T-helper 1 cell treated with Interleukin-12 subunit alpha and Interleukin-12 subunit beta and Interleukin-4 antibody, amounts not matched to agents 30 μg/mL and 1 μg/mL, for 36 hours (primary cell): ENCODE results near the gene CNN2.
A peak's percentile ranks its signal among the peaks of the same experiment; 100 is the strongest.
"Not testable (repeated sequence)": the region's sequence is repeated elsewhere in the genome, so short reads cannot be mapped to it uniquely, and the experiment has no call there.

Experiments used
- H3K27ac Mint-ChIP-seq: one replicate; pipeline ENCODE4 v1.8.0; 2021; ENCODE audit warnings: mild to moderate bottlenecking, mixed read lengths
- H3K27me3 Mint-ChIP-seq: one replicate; pipeline ENCODE4 v1.8.0; 2021; ENCODE audit warnings: low read depth, mixed read lengths
- H3K36me3 Mint-ChIP-seq: one replicate; pipeline ENCODE4 v1.8.0; 2021; ENCODE audit warnings: low read depth, mixed read lengths
- H3K4me1 Mint-ChIP-seq: one replicate; pipeline ENCODE4 v1.8.0; 2021; ENCODE audit warnings: low read depth, mixed read lengths
- H3K4me3 Mint-ChIP-seq: one replicate; pipeline ENCODE4 v1.8.0; 2021; ENCODE audit warnings: mild to moderate bottlenecking, moderate library complexity, mixed read lengths
- H3K9me3 Mint-ChIP-seq: one replicate; pipeline ENCODE4 v1.8.0; 2021; ENCODE audit warnings: mixed read lengths

The CNN2 gene

GRCh38 chr19:1019980-1020867 is 6.2 kb upstream of the CNN2 start:
- Mint-ChIP-seq H3K9me3 (no peaks in the 10 kb centered on the region), H3K4me1 (peaks cover 24% of the 10 kb centered on the region), H3K4me3 (peak overlapping the region; percentile 97), H3K36me3 (peaks cover 3% of the 10 kb centered on the region), H3K27me3 (no peaks in the 10 kb centered on the region), H3K27ac (peak overlapping the region; percentile 94)

- no peaks in the 10 kb centered on the region for H3K9me3 Mint-ChIP-seq
- H3K4me1 Mint-ChIP-seq = peaks cover 26% of the 10 kb centered on the region
- H3K27me3 Mint-ChIP-seq = no peaks in the 10 kb centered on the region
- peaks cover 3% of the 10 kb centered on the region for H3K36me3 Mint-ChIP-seq
- H3K4me3 Mint-ChIP-seq = peak within 1 kb of the TSS; percentile 97
- H3K27ac Mint-ChIP-seq = peak within 1 kb of the TSS; percentile 99
Measured at GRCh38 chr19:1020868-1021425, 5.5 kb upstream of the CNN2 start, which contains the start of gene TMEM259. Gene TMEM259, minus strand, starts transcription at chr19:1021123. Its CDS starts 127 bp downstream, at chr19:1020996.

- not testable (repeated sequence) for H3K9me3 Mint-ChIP-seq, H3K27ac Mint-ChIP-seq, H3K27me3 Mint-ChIP-seq, H3K4me3 Mint-ChIP-seq, H3K36me3 Mint-ChIP-seq
- H3K4me1 Mint-ChIP-seq = peaks cover 16% of the 10 kb centered on the region
Measured at GRCh38 chr19:1023883-1024188, 2.6 kb upstream of the CNN2 start.

- Mint-ChIP-seq H3K4me1 (peaks cover 15% of the 10 kb centered on the region), H3K27ac (peak overlapping the region; percentile 67), H3K4me3 (peak overlapping the region; percentile 54), H3K36me3 (peaks cover 11% of the 10 kb centered on the region)
- not testable (repeated sequence) for H3K27me3 Mint-ChIP-seq, H3K9me3 Mint-ChIP-seq
Measured at GRCh38 chr19:1025080-1025479, 1.3 kb upstream of the CNN2 start.

GRCh38 chr19:1026783-1027649 is 608 bp downstream of the CNN2 start:
- no peaks in the 10 kb centered on the region for H3K27me3 Mint-ChIP-seq
- H3K9me3 Mint-ChIP-seq = no peaks in the 10 kb centered on the region
- peak overlapping the region; percentile 95 for H3K4me3 Mint-ChIP-seq
- peaks cover 17% of the 10 kb centered on the region for H3K4me1 Mint-ChIP-seq
- peaks cover 18% of the 10 kb centered on the region for H3K36me3 Mint-ChIP-seq
- peak overlapping the region; percentile 87 for H3K27ac Mint-ChIP-seq

GRCh38 chr19:1027650-1028061 is 1.2 kb downstream of the CNN2 start:
- Mint-ChIP-seq H3K9me3 (no peaks in the 10 kb centered on the region), H3K4me3 (peak overlapping the region; percentile 95), H3K36me3 (peaks cover 24% of the 10 kb centered on the region), H3K27me3 (no peaks in the 10 kb centered on the region), H3K4me1 (peaks cover 23% of the 10 kb centered on the region), H3K27ac (peak overlapping the region; percentile 65)

- H3K9me3 Mint-ChIP-seq = no peaks in the 10 kb centered on the region
- H3K4me1 Mint-ChIP-seq = peaks cover 26% of the 10 kb centered on the region
- no peaks in the 10 kb centered on the region for H3K27me3 Mint-ChIP-seq
- H3K36me3 Mint-ChIP-seq = peaks cover 29% of the 10 kb centered on the region
- H3K27ac Mint-ChIP-seq = peak overlapping the region; percentile 65
- peak overlapping the region; percentile 85 for H3K4me3 Mint-ChIP-seq
Measured at GRCh38 chr19:1028062-1028926, 1.9 kb downstream of the CNN2 start.

- peaks cover 42% of the 10 kb centered on the region for H3K36me3 Mint-ChIP-seq
- H3K4me1 Mint-ChIP-seq = peaks cover 36% of the 10 kb centered on the region
- no peaks in the 10 kb centered on the region for H3K9me3 Mint-ChIP-seq
- no peak overlapping the region for H3K27ac Mint-ChIP-seq
- H3K4me3 Mint-ChIP-seq = no peak overlapping the region
- no peaks in the 10 kb centered on the region for H3K27me3 Mint-ChIP-seq
Measured at GRCh38 chr19:1032264-1032867, 6.0 kb downstream of the CNN2 start.

GRCh38 chr19:1035998-1036621 is 9.7 kb downstream of the CNN2 start:
- no peak overlapping the region for H3K4me3 Mint-ChIP-seq
- no peaks in the 10 kb centered on the region for H3K27me3 Mint-ChIP-seq
- peaks cover 57% of the 10 kb centered on the region for H3K4me1 Mint-ChIP-seq

GRCh38 chr19:1037621-1038064 is 11.2 kb downstream of the CNN2 start:
- Mint-ChIP-seq H3K27ac (peak overlapping the region; percentile 89), H3K9me3 (no peaks in the 10 kb centered on the region), H3K27me3 (no peaks in the 10 kb centered on the region), H3K4me3 (peak overlapping the region; percentile 99), H3K36me3 (peaks cover 44% of the 10 kb centered on the region), H3K4me1 (peaks cover 53% of the 10 kb centered on the region)

More at GRCh38 chr19:1035998-1036621, 9.7 kb downstream of the CNN2 start:
- Mint-ChIP-seq H3K36me3 (peaks cover 55% of the 10 kb centered on the region), H3K27ac (peak overlapping the region; percentile 65), H3K9me3 (no peaks in the 10 kb centered on the region)

GRCh38 chr19:1038978-1039645 is 12.7 kb downstream of the CNN2 start:
- H3K4me1 Mint-ChIP-seq = peaks cover 48% of the 10 kb centered on the region
- H3K27ac Mint-ChIP-seq = peak overlapping the region; percentile 89
- H3K9me3 Mint-ChIP-seq = no peaks in the 10 kb centered on the region
- H3K27me3 Mint-ChIP-seq = no peaks in the 10 kb centered on the region
- H3K36me3 Mint-ChIP-seq = peaks cover 37% of the 10 kb centered on the region
- peak overlapping the region; percentile 99 for H3K4me3 Mint-ChIP-seq

GRCh38 chr19:1039646-1040475 is 13.5 kb downstream of the CNN2 start, which contains the start of gene ABCA7:
Gene ABCA7, plus strand, starts transcription at chr19:1040107. Its CDS starts 1,255 bp downstream, at chr19:1041362.
- Mint-ChIP-seq H3K4me1 (peaks cover 48% of the 10 kb centered on the region), H3K27me3 (no peaks in the 10 kb centered on the region), H3K36me3 (peaks cover 37% of the 10 kb centered on the region), H3K9me3 (no peaks in the 10 kb centered on the region), H3K27ac (peak within 1 kb of the TSS; percentile 89), H3K4me3 (peak within 1 kb of the TSS; percentile 99)
